HepG2 (cell line): Measurements from ENCODE around the gene SPINT3. TPM values are rescaled to one million over a fixed set of nuclear protein-coding genes. Genes with fewer than 3 reads are reported as not detected.

Experiments
- ATAC-seq: fragments of 200-7000 bp; cut with Tn5 transposase; 3 replicates; pipeline ENCODE4 v1.9.1; 2020; ENCODE audit warnings: mild to moderate bottlenecking, moderate library complexity
- BruUV-seq: library from RNA; stranded (reverse); fragments of 400-500 nt; replicated peaks from 2 replicates; lab custom pipeline; 2021; lab: Mats Ljungman, UMichigan
- CTCF ChIA-PET: fragments of 300-600 bp; formaldehyde crosslinking; extraction: SDS; loops from one replicate; lab custom pipeline; 2021; ENCODE audit warnings: low total read pairs, inconsistent platforms, low intra/inter-chr PET ratio; lab: Yijun Ruan, JAX
- POLR2A ChIA-PET: fragments of 350-600 bp; sonication (Branson Sonifier 250); formaldehyde crosslinking; loops from one replicate; lab custom pipeline; 2020; ENCODE audit warnings: antibody characterized with exemption, inconsistent platforms; lab: Yijun Ruan, JAX
- DNase-seq: peaks from one replicate; pipeline ENCODE4 v3.0.0-alpha.2; 2015; ENCODE audit warnings: low spot score
- FAIRE-seq: peaks from 3 replicates; lab custom pipeline; 2011; peaks lifted over from hg19 to GRCh38; lab: Jason Lieb, UNC
- H2AFZ ChIP-seq: one replicate; pipeline ENCODE4 v1.6.1; 2011; ENCODE audit warnings: low read length, inconsistent platforms
- H3K27ac ChIP-seq: fragments of 300-600 bp; 3 replicates; pipeline ENCODE4 v1.8.0; 2011; ENCODE audit warnings: mixed run types, mild to moderate bottlenecking, mixed read lengths, low read length, inconsistent platforms; ENCODE audit not compliant: insufficient read depth; ENCODE audit errors: extremely low read length
- H3K27me3 ChIP-seq, 2 experiments: fragments of 200-600 bp in 1 of 2; 2 replicates in 1 of 2; 3 replicates in 1 of 2; pipeline versions ENCODE4 v1.6.0 to v1.8.0; 2011; ENCODE audit warnings: low read length in 2 of 2, mild to moderate bottlenecking in 2 of 2, moderate library complexity in 2 of 2, inconsistent platforms in 1 of 2; ENCODE audit not compliant: insufficient read depth in 2 of 2, control insufficient read depth in 1 of 2
- H3K36me3 ChIP-seq, 2 experiments: fragments of 200-600 bp in 1 of 2; replicated peaks in 1 of 2; 2 replicates in 1 of 2; 3 replicates in 1 of 2; pipeline versions ENCODE4 v1.5.1 to v1.8.0; 2011; ENCODE audit warnings: low read length in 2 of 2, inconsistent platforms in 1 of 2; ENCODE audit not compliant: insufficient read depth in 2 of 2, control insufficient read depth in 1 of 2
- H3K4me1 ChIP-seq: 2 replicates; pipeline ENCODE4 v1.5.1; 2012; ENCODE audit warnings: low read length, inconsistent platforms; ENCODE audit not compliant: insufficient read depth
- H3K4me2 ChIP-seq: 2 replicates; pipeline ENCODE4 v1.6.0; 2011; ENCODE audit warnings: low read depth, low read length, inconsistent platforms
- H3K4me3 ChIP-seq, 3 experiments: fragments of 200-600 bp in 1 of 3; sonication (generic), shearing (Covaris generic) in 1 of 3; replicated peaks in 1 of 3; 2 replicates each; pipeline ENCODE4 v1.5.1; 2011 to 2016; ENCODE audit warnings: low read length in 3 of 3, inconsistent platforms in 2 of 3, low read depth in 2 of 3, mild to moderate bottlenecking in 2 of 3, control low read depth in 1 of 3, mixed read lengths in 1 of 3; ENCODE audit not compliant: insufficient read depth in 1 of 3
- H3K79me2 ChIP-seq: one replicate; pipeline ENCODE4 v1.6.1; 2011; ENCODE audit warnings: low read length, inconsistent platforms; ENCODE audit not compliant: insufficient read depth
- H3K9ac ChIP-seq: 2 replicates; pipeline ENCODE4 v1.6.0; 2011; ENCODE audit warnings: mild to moderate bottlenecking, low read depth, low read length, inconsistent platforms; ENCODE audit not compliant: insufficient read depth
- H3K9me3 ChIP-seq: 2 replicates; pipeline ENCODE4 v1.5.1; 2012; ENCODE audit warnings: mild to moderate bottlenecking, low read length
- H4K20me1 ChIP-seq: 2 replicates; pipeline ENCODE4 v1.6.0; 2011; ENCODE audit warnings: inconsistent platforms, mild to moderate bottlenecking, low read length, moderate library complexity; ENCODE audit not compliant: insufficient read depth
- BRD4 ChIP-seq: sonication (generic); formaldehyde crosslinking; IDR thresholded peaks from 2 replicates; pipeline ENCODE4 v1.4.0; 2020; ENCODE audit warnings: missing genetic modification reagents
- CSRNP1 ChIP-seq: sonication (generic); formaldehyde crosslinking; IDR thresholded peaks from 2 replicates; pipeline ENCODE4 v1.8.1; 2023; ENCODE audit warnings: mild to moderate bottlenecking, missing genetic modification reagents
- KAT8 ChIP-seq: IDR thresholded peaks from 2 replicates; pipeline ENCODE4 v1.6.1; 2016; ENCODE audit warnings: missing genetic modification reagents, missing compliant biosample characterization
- KDM6A ChIP-seq: IDR thresholded peaks from 2 replicates; pipeline ENCODE4 v1.6.1; 2016; ENCODE audit warnings: low read depth
- MAZ ChIP-seq, 2 experiments: sonication (generic) in 1 of 2; formaldehyde crosslinking in 1 of 2; IDR thresholded peaks; 2 replicates each; pipeline versions ENCODE4 v1.5.0 to v1.6.1; 2012 to 2020; ENCODE audit warnings: low read depth in 2 of 2, mild to moderate bottlenecking in 2 of 2, borderline replicate concordance in 1 of 2, improper control_type of control experiment in 1 of 2, low read length in 1 of 2, missing genetic modification reagents in 1 of 2, moderate library complexity in 1 of 2
- PRDM4 ChIP-seq: sonication (generic); formaldehyde crosslinking; IDR thresholded peaks from 2 replicates; pipeline ENCODE4 v1.9.0; 2021; ENCODE audit warnings: missing genetic modification reagents, borderline replicate concordance
- RELA ChIP-seq: sonication (generic); formaldehyde crosslinking; IDR thresholded peaks from 2 replicates; pipeline ENCODE4 v1.4.0; 2020; ENCODE audit warnings: missing genetic modification reagents
- TOE1 ChIP-seq: sonication (generic); formaldehyde crosslinking; IDR thresholded peaks from 2 replicates; pipeline ENCODE4 v1.4.0; 2020; ENCODE audit warnings: mild to moderate bottlenecking, missing genetic modification reagents
- ZNF230 ChIP-seq: sonication (generic); formaldehyde crosslinking; IDR thresholded peaks from 2 replicates; pipeline ENCODE4 v1.4.0; 2020; ENCODE audit warnings: mild to moderate bottlenecking, missing genetic modification reagents
- ZNF30 ChIP-seq: sonication (generic); formaldehyde crosslinking; IDR thresholded peaks from 2 replicates; pipeline ENCODE4 v1.5.0; 2020; ENCODE audit warnings: mild to moderate bottlenecking, missing genetic modification reagents
- ZNF383 ChIP-seq: sonication (generic); formaldehyde crosslinking; IDR thresholded peaks from 2 replicates; pipeline ENCODE4 v1.4.0; 2020; ENCODE audit warnings: missing genetic modification reagents, mild to moderate bottlenecking, borderline replicate concordance
- WGBS: methylation state at CpG from one replicate; pipeline ENCODE4 v1.1.6; 2017; ENCODE audit warnings: low lambda C conversion rate; 5-methylcytosine and 5-hydroxymethylcytosine counted together
- in situ Hi-C: cut with HindIII; loops from 2 replicates; pipeline ENCODE4 v1.10.0; 2017; ENCODE audit warnings: low pct_unique_long_range_greater_than_20kb; ENCODE audit not compliant: extremely low pct_ligation_motif_present
- intact Hi-C: fragments of 100-400 bp; cut with micrococcal nuclease; formaldehyde crosslinking; loops from one replicate; pipeline ENCODE4 v1.10.0; 2022; ENCODE audit not compliant: unreplicated experiment
- polyA plus RNA-seq, 8 experiments: library from polyadenylated mRNA; depleted of rRNA in 3 of 8; stranded (reverse) in 7 of 8; unstranded in 1 of 8; fragments of >200 nt; fragmentation: Illumina TruSeq in 4 of 8; extraction: Trizol in 4 of 8; gene quantifications; 2 replicates each; pipeline versions ENCODE4 v1.2.1 to v1.2.3, GENCODE V29; 2011 to 2016; ENCODE audit warnings: low read depth in 4 of 8, missing spikeins in 1 of 8, mixed read lengths in 1 of 8; ENCODE audit not compliant: insufficient read depth in 1 of 8
- total RNA-seq, 5 experiments: library from RNA; depleted of rRNA; stranded (reverse); fragments of >200 nt; fragmentation: Illumina TruSeq; extraction: Trizol; gene quantifications; 2 replicates each; pipeline ENCODE4 v1.2.3, GENCODE V29; 2016; ENCODE audit warnings: low read depth in 1 of 5

Gene SPINT3
- total and polyA plus RNA-seq, 2 of the 13 experiments (the other 11 are each of a cell fraction or from before 2014, with no cell fraction given): not detected

- no peaks in the 10 kb centered on the region for H3K36me3 ChIP-seq
- H3K4me1 ChIP-seq: no peaks in the 10 kb centered on the region
- no peak overlapping the region for H3K9ac ChIP-seq
- H3K79me2 ChIP-seq: no peaks in the 10 kb centered on the region
- in situ Hi-C loops (no loop called here), intact Hi-C loops (no loop called here)
- H3K27ac ChIP-seq: no peak overlapping the region
- 12% methylated on average over 2 of the region's 2 CpGs for WGBS
- BruUV-seq: no TSS peak
- no peak overlapping the region for H3K4me3 ChIP-seq
- FAIRE-seq (no peak), DNase-seq (no peak), ATAC-seq (no peak)
- TF ChIP-seq PRDM4 (CRISPR knock-in tag): no peak
- no peak for TF ChIP-seq BRD4 (CRISPR knock-in tag)
- TF ChIP-seq RELA (CRISPR knock-in tag): no peak
- no peak for TF ChIP-seq ZNF383 (CRISPR knock-in tag)
- TF ChIP-seq ZNF30 (CRISPR knock-in tag): no peak
- TF ChIP-seq CSRNP1: no peak
- TF ChIP-seq ZNF230 (CRISPR knock-in tag): no peak
- no peak for TF ChIP-seq KDM6A (CRISPR knock-in tag)
- TF ChIP-seq TOE1 (CRISPR knock-in tag): no peak
- no peak for TF ChIP-seq KAT8 (CRISPR knock-in tag)
- TF ChIP-seq MAZ (IDR thresholded peaks at IDR 0.05; ENCODE audit: borderline replicate concordance, low read depth, low read length): no peak
- TF ChIP-seq MAZ (CRISPR knock-in tag; IDR thresholded peaks at IDR 0.05; ENCODE audit: low read depth): no peak
- H4K20me1 ChIP-seq: no peaks in the 10 kb centered on the region
- no peak overlapping the region for H2AFZ ChIP-seq
- H3K9me3 ChIP-seq: no peaks in the 10 kb centered on the region
- ChIA-PET CTCF (no interaction called here), POLR2A (no interaction called here)
- no peak overlapping the region for H3K4me2 ChIP-seq
- peaks cover 1 to 12% of the 10 kb centered on the region in 2 experiments; a peak in 1 of 5 replicates for H3K27me3 ChIP-seq
Measured at GRCh38 chr20:45552456-45552855, 37.0 kb upstream of the SPINT3 start.
